ENCODE measurements around the gene TTPAL. TPM values are rescaled to one million over a fixed set of nuclear protein-coding genes. Genes with fewer than 3 reads are reported as not detected.

The TTPAL gene
- total RNA-seq, 1 experiment from 2014 or later = 20.4 TPM

DNA sequence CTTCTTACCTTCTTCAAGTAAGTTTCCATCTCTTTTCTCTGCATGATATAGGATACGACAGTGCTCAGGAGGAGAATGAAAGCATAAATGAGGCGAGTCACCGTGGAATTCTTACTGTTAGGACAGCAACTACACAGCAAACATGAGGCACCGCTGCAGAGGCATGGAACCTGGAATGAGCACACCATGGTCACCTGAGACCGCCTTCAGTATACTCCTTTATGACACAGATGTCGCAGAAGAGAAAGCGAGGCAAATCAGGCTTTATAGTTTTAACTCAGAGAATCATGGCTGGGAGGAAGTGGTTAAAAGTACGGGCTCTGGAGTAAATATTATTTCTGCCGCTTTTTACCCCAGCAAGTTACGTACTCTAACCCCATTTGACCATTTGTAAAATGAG is 38.2 kb downstream of the TTPAL start:
- ATAC-seq (no peak), DNase-seq (ENCODE audit: low read depth, low spot score) (no peak)
- H3K9me3 ChIP-seq (ENCODE audit: control insufficient read depth in 1 of 2, insufficient read depth in 1 of 2, low read depth in 1 of 2, low read length in 2 of 2) = no peaks in the 10 kb centered on the region
- no peak overlapping the region for H2AFZ ChIP-seq (ENCODE audit: low read depth, low read length, poor library complexity, severe bottlenecking)
- intact Hi-C loops (cut with micrococcal nuclease) = no loop called here
- H4K20me1 ChIP-seq (ENCODE audit: insufficient read depth) = no peaks in the 10 kb centered on the region
- no peak overlapping the region for H3K4me3 ChIP-seq (replicated peaks in 1 of 2; ENCODE audit: low read depth in 1 of 2, low read length in 2 of 2)
- ChIA-PET POLR2A (no interaction called here), RAD21 (ENCODE audit: low non-redundant PET in 1 of 2, low total read pairs in 2 of 2, uncharacterized antibody in 2 of 2, unreplicated experiment in 2 of 2) (no interaction called here), CTCF (no interaction called here)
- H3K9ac ChIP-seq (ENCODE audit: low read length) = no peak overlapping the region
- peaks cover 49% of the 10 kb centered on the region for H3K79me2 ChIP-seq (ENCODE audit: insufficient read depth, low read length)
- H3K4me1 ChIP-seq (ENCODE audit: control insufficient read depth in 1 of 2, insufficient read depth in 2 of 2, low read length in 2 of 2) = no peaks in the 10 kb centered on the region
- no peak for TF ChIP-seq ELF1 (IDR thresholded peaks at IDR 0.05; ENCODE audit: borderline replicate concordance, low read depth)
- TF ChIP-seq SIN3A (IDR thresholded peaks at IDR 0.05; ENCODE audit: low read depth) = no peak
- no peak for TF ChIP-seq SRF (IDR thresholded peaks at IDR 0.05; ENCODE audit: low read depth)
- no peak for TF ChIP-seq CEBPB (IDR thresholded peaks at IDR 0.05; ENCODE audit: low read depth)
- TF ChIP-seq EZH2phosphoT487 (IDR thresholded peaks at IDR 0.05; ENCODE audit: borderline replicate concordance) = no peak
- no peak for TF ChIP-seq JUND (IDR thresholded peaks at IDR 0.05)
- TF ChIP-seq SP1 (IDR thresholded peaks at IDR 0.05; ENCODE audit: low read depth) = no peak
- TF ChIP-seq POLR2A (IDR thresholded peaks at IDR 0.05; ENCODE audit: borderline replicate concordance, extremely low read depth, insufficient read depth, insufficient read length) = no peak
- TF ChIP-seq ZNF274 (IDR thresholded peaks at IDR 0.05; ENCODE audit: low read depth, low read length) = no peak
- TF ChIP-seq, protein P1, sequence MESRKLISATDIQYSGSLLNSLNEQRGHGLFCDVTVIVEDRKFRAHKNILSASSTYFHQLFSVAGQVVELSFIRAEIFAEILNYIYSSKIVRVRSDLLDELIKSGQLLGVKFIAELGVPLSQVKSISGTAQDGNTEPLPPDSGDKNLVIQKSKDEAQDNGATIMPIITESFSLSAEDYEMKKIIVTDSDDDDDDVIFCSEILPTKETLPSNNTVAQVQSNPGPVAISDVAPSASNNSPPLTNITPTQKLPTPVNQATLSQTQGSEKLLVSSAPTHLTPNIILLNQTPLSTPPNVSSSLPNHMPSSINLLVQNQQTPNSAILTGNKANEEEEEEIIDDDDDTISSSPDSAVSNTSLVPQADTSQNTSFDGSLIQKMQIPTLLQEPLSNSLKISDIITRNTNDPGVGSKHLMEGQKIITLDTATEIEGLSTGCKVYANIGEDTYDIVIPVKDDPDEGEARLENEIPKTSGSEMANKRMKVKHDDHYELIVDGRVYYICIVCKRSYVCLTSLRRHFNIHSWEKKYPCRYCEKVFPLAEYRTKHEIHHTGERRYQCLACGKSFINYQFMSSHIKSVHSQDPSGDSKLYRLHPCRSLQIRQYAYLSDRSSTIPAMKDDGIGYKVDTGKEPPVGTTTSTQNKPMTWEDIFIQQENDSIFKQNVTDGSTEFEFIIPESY (IDR thresholded peaks at IDR 0.05; ENCODE audit: extremely low read depth, insufficient replicate concordance, low read length) = no peak
- H3K9me2 ChIP-seq (ENCODE audit: insufficient read depth) = no peaks in the 10 kb centered on the region
- no peak overlapping the region for H3K4me2 ChIP-seq (ENCODE audit: low read length)
- BruUV-seq (replicated peaks) = no TSS peak
- no peak overlapping the region for H3K27ac ChIP-seq (ENCODE audit: low read depth, low read length)
- H3K27me3 ChIP-seq (ENCODE audit: insufficient read depth, low read length) = no peaks in the 10 kb centered on the region
- H3K36me3 ChIP-seq (ENCODE audit: control insufficient read depth in 1 of 2, insufficient read depth in 2 of 2, low read length in 2 of 2) = peaks cover 5 to 18% of the 10 kb centered on the region in 2 experiments; a peak in 2 of 4 replicates

DNA sequence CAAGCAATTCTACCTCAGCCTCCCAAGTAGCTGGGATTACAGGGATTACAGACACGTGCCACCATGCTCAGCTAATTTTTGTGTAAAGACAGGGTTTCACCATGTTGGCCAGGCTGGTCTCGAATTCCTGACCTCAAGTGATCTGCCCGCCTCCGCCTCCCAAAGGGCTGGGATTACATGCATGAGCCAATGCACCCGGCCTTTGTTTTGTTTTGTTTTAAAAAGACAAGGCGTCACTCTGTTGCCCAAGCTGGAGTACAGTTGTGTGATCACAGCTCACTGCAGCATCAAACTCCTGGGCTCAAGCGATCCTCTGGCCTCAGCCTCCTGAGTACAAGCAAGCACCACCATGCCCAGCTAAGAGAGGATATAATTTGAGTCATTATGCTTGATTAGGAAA is 40.8 kb downstream of the TTPAL start:
- POLR2A ChIA-PET = no interaction called here
- no peak for DNase-seq (ENCODE audit: low read depth, low spot score)
- H2AFZ ChIP-seq (ENCODE audit: low read depth, low read length, poor library complexity, severe bottlenecking) = no peak overlapping the region
- ATAC-seq = no peak
- CTCF ChIA-PET = no interaction called here
- H3K9ac ChIP-seq (ENCODE audit: low read length) = no peak overlapping the region
- H3K79me2 ChIP-seq (ENCODE audit: insufficient read depth, low read length) = peaks cover 76% of the 10 kb centered on the region
- H3K4me3 ChIP-seq (replicated peaks in 1 of 2; ENCODE audit: low read depth in 1 of 2, low read length in 2 of 2) = no peak overlapping the region
- H3K9me2 ChIP-seq (ENCODE audit: insufficient read depth) = no peaks in the 10 kb centered on the region
- peaks cover 2 to 4% of the 10 kb centered on the region in 2 experiments; a peak in 1 of 4 replicates for H3K36me3 ChIP-seq (ENCODE audit: control insufficient read depth in 1 of 2, insufficient read depth in 2 of 2, low read length in 2 of 2)
- H3K9me3 ChIP-seq (ENCODE audit: control insufficient read depth in 1 of 2, insufficient read depth in 1 of 2, low read depth in 1 of 2, low read length in 2 of 2) = no peaks in the 10 kb centered on the region
- H3K4me1 ChIP-seq (ENCODE audit: control insufficient read depth in 1 of 2, insufficient read depth in 2 of 2, low read length in 2 of 2) = peaks cover 3 to 8% of the 10 kb centered on the region in 2 experiments; a peak in 3 of 4 replicates
- no peak overlapping the region for H3K27ac ChIP-seq (ENCODE audit: low read depth, low read length)
- no peak for TF ChIP-seq CEBPB (IDR thresholded peaks at IDR 0.05; ENCODE audit: low read depth)
- no peak for TF ChIP-seq EGR1 (IDR thresholded peaks at IDR 0.05; ENCODE audit: low read depth)
- TF ChIP-seq, protein P2, sequence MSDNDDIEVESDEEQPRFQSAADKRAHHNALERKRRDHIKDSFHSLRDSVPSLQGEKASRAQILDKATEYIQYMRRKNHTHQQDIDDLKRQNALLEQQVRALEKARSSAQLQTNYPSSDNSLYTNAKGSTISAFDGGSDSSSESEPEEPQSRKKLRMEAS (IDR thresholded peaks at IDR 0.05) = no peak
- TF ChIP-seq POLR2AphosphoS5 (IDR thresholded peaks at IDR 0.05; ENCODE audit: low read depth, low read length) = no peak
- no peak for TF ChIP-seq RAD21 (IDR thresholded peaks at IDR 0.05; ENCODE audit: low read depth)
- TF ChIP-seq EZH2phosphoT487 (IDR thresholded peaks at IDR 0.05; ENCODE audit: borderline replicate concordance) = no peak
- TF ChIP-seq, protein P3, sequence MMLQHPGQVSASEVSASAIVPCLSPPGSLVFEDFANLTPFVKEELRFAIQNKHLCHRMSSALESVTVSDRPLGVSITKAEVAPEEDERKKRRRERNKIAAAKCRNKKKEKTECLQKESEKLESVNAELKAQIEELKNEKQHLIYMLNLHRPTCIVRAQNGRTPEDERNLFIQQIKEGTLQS (IDR thresholded peaks at IDR 0.05) = no peak
- TF ChIP-seq ZNF274 (IDR thresholded peaks at IDR 0.05; ENCODE audit: low read depth, low read length) = no peak
- no peak for TF ChIP-seq YY1 (IDR thresholded peaks at IDR 0.05; ENCODE audit: extremely low read depth, insufficient replicate concordance, low read depth, low read length)
- intact Hi-C loops (cut with micrococcal nuclease) = no loop called here
- H4K20me1 ChIP-seq (ENCODE audit: insufficient read depth) = no peaks in the 10 kb centered on the region
- BruUV-seq (replicated peaks) = no TSS peak
- RAD21 ChIA-PET (ENCODE audit: low non-redundant PET in 1 of 2, low total read pairs in 2 of 2, uncharacterized antibody in 2 of 2, unreplicated experiment in 2 of 2) = no interaction called here
- H3K4me2 ChIP-seq (ENCODE audit: low read length) = no peak overlapping the region
- H3K27me3 ChIP-seq (ENCODE audit: insufficient read depth, low read length) = no peaks in the 10 kb centered on the region

Measured in HCT116 (cell line).